Calu3 (cell line): ENCODE measurements around the gene DSP. TPM values are rescaled to one million over a fixed set of nuclear protein-coding genes. Genes with fewer than 3 reads are reported as not detected.

Experiments
- BruUV-seq: library from RNA; stranded (reverse); fragments of 400-500 nt; replicated peaks from 2 replicates; lab custom pipeline; 2021; lab: Mats Ljungman, UMichigan
- CTCF ChIA-PET: fragments of 300-600 bp; sonication (Branson Sonifier 250); formaldehyde crosslinking; loops from one replicate; lab custom pipeline; 2022; ENCODE audit warnings: antibody characterized with exemption; lab: Charles Lee
- DNase-seq: peaks from one replicate; pipeline ENCODE4 v3.0.0; 2022
- H3K27ac Mint-ChIP-seq: one replicate; pipeline ENCODE4 v1.8.0; 2022; ENCODE audit warnings: mixed read lengths; ENCODE audit not compliant: unreplicated experiment
- H3K27me3 Mint-ChIP-seq: one replicate; pipeline ENCODE4 v1.8.0; 2022; ENCODE audit warnings: mixed read lengths; ENCODE audit not compliant: unreplicated experiment
- H3K36me3 Mint-ChIP-seq: one replicate; pipeline ENCODE4 v1.8.0; 2022; ENCODE audit warnings: mild to moderate bottlenecking, moderate library complexity, mixed read lengths; ENCODE audit not compliant: insufficient read depth, unreplicated experiment
- H3K4me1 Mint-ChIP-seq: one replicate; pipeline ENCODE4 v1.8.0; 2022; ENCODE audit warnings: mild to moderate bottlenecking, low read depth, mixed read lengths; ENCODE audit not compliant: unreplicated experiment
- H3K4me3 Mint-ChIP-seq: one replicate; pipeline ENCODE4 v1.8.0; 2022; ENCODE audit warnings: mild to moderate bottlenecking, low read depth, moderate library complexity, mixed read lengths; ENCODE audit not compliant: unreplicated experiment
- H3K9me3 Mint-ChIP-seq: one replicate; pipeline ENCODE4 v1.8.0; 2022; ENCODE audit warnings: low read depth, mixed read lengths; ENCODE audit not compliant: unreplicated experiment
- intact Hi-C: fragments of 100-400 bp; cut with micrococcal nuclease; formaldehyde crosslinking; loops from one replicate; pipeline ENCODE4 v1.10.0; 2022; ENCODE audit not compliant: unreplicated experiment
- total RNA-seq: library from RNA; stranded (reverse); gene quantifications from 2 replicates; pipeline ENCODE4 v1.2.3, GENCODE V29; 2022
- TF ChIP-seq, protein P1 (sequence below): fragments of 200-600 bp; IDR thresholded peaks from one replicate; pipeline ENCODE4 v1.8.0; 2022; ENCODE audit warnings: antibody characterized with exemption; ENCODE audit not compliant: unreplicated experiment

DSP gene
- total RNA-seq, 1 experiment from 2014 or later: 57.7 TPM

DNA sequence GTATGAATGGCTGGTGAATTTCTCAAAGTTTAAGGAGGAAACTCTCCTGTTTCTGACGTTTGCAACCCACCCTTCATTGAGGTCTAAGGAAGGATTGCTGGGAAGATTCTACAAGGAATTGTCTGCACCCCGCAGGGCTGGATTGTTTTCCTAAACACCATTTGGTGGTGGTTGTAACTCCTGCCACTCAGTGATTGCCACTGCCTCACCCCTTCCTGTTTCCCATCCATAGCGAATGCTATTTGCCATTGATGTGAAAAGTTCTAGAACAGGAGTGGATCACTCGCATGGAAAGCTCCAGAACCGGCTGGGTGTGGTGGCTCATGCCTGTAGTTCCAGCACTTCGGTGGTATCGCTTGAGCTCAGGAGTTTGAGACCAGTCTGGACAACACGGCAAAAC, 8.7 kb upstream of the DSP start:
- Mint-ChIP-seq H3K36me3 (no peaks in the 10 kb centered on the region), H3K27me3 (no peaks in the 10 kb centered on the region), H3K27ac (no peak overlapping the region), H3K4me1 (no peaks in the 10 kb centered on the region), H3K4me3 (no peak overlapping the region), H3K9me3 (no peaks in the 10 kb centered on the region)
- CTCF ChIA-PET: interaction anchor here (0.6 kb wide), 1 partner anchor 508 kb away, joined by 3 read pairs; no protein-coding TSS in a partner anchor
- intact Hi-C loops: loop anchor here (5.0 kb wide), 1 partner anchor 51 kb away; no protein-coding TSS in a partner anchor
- BruUV-seq: no TSS peak
- no peak for DNase-seq
- TF ChIP-seq, protein P1, sequence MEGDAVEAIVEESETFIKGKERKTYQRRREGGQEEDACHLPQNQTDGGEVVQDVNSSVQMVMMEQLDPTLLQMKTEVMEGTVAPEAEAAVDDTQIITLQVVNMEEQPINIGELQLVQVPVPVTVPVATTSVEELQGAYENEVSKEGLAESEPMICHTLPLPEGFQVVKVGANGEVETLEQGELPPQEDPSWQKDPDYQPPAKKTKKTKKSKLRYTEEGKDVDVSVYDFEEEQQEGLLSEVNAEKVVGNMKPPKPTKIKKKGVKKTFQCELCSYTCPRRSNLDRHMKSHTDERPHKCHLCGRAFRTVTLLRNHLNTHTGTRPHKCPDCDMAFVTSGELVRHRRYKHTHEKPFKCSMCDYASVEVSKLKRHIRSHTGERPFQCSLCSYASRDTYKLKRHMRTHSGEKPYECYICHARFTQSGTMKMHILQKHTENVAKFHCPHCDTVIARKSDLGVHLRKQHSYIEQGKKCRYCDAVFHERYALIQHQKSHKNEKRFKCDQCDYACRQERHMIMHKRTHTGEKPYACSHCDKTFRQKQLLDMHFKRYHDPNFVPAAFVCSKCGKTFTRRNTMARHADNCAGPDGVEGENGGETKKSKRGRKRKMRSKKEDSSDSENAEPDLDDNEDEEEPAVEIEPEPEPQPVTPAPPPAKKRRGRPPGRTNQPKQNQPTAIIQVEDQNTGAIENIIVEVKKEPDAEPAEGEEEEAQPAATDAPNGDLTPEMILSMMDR: no peak

DNA sequence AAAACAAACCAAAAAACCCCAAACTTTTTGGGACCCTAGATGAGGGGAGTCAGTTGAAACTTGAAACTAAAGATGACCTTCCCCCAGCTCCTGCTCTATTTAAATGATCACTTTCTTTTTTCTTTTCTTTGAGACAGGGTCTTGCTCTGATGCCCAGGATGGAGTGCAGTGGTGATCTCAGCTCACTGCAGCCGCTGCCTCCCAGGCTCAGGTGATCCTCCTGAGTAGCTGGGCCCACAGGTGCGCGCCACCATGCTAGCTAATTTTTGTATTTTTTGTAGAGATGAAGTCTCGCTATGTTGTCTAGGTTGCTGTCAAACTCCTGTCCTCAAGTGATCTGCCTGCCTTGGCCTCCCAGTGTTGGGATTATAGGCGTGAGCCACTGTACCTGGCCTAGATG, 7.3 kb upstream of the DSP start:
- Mint-ChIP-seq H3K4me3 (no peak overlapping the region), H3K36me3 (no peaks in the 10 kb centered on the region), H3K4me1 (no peaks in the 10 kb centered on the region), H3K27me3 (no peaks in the 10 kb centered on the region), H3K9me3 (no peaks in the 10 kb centered on the region), H3K27ac (no peak overlapping the region)
- TF ChIP-seq, protein P1: no peak
- intact Hi-C loops: loop anchor here (5.0 kb wide), 1 partner anchor 52 kb away; no protein-coding TSS in a partner anchor
- BruUV-seq: no TSS peak
- CTCF ChIA-PET: no interaction called here
- no peak for DNase-seq

DNA sequence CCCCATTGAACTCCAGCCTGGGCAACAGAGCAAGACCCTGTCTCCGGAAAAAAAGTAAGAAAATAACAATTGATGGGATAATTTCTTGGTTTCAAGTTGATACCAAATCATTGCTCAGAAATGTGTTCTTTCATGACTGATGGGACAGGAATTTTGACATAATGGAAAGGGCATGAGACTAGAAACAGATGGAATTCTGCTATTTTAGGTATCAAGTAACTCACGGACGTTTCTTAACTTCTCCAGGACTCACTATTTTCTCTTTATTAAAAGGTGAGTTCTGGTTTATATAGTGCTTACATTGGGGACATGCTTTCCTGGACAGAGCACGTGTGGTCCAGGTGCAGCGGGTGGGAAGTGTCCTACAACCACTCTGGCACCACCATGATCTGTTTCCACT, 6.0 kb upstream of the DSP start:
- DNase-seq: no peak
- no peaks in the 10 kb centered on the region for H3K9me3 Mint-ChIP-seq
- no peaks in the 10 kb centered on the region for H3K36me3 Mint-ChIP-seq
- no peak overlapping the region for H3K4me3 Mint-ChIP-seq
- no peaks in the 10 kb centered on the region for H3K27me3 Mint-ChIP-seq
- intact Hi-C loops: no loop called here
- no TSS peak for BruUV-seq
- CTCF ChIA-PET: no interaction called here
- H3K27ac Mint-ChIP-seq: no peak overlapping the region
- TF ChIP-seq, protein P1: no peak
- no peaks in the 10 kb centered on the region for H3K4me1 Mint-ChIP-seq

DNA sequence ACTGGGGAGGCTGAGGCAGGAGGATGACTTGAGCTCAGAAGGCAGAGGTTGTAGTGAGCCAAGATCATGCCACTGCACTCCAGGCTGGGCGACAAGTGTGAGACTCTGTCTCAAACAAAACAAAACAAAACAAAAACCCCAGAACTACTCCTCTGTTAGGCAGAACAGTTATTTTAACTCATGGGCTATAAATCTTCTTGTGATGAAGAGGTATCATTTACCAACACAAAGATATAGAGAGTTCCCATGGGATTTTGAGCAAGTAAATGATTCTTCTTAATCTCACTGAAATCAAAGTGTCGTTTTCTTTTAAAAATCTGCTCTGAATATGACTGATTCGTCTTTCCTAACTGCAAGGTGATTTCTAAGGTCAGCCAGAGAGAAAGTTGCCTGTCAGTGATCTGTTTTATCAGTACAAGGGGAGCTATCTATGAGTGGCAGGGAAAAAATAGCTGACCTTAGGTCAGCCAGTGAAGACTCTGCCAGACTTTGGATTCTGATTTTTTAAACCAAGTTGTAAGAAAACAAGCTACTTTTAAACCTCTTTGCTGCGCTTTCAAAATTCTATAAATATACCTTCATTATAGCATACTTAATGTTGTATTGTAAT, 3.8 kb upstream of the DSP start:
- intact Hi-C loops: no loop called here
- Mint-ChIP-seq H3K4me1 (no peaks in the 10 kb centered on the region), H3K9me3 (no peaks in the 10 kb centered on the region), H3K4me3 (no peak overlapping the region), H3K27me3 (no peaks in the 10 kb centered on the region), H3K36me3 (peaks cover 20% of the 10 kb centered on the region), H3K27ac (no peak overlapping the region)
- BruUV-seq: no TSS peak
- CTCF ChIA-PET: no interaction called here
- no peak for DNase-seq
- TF ChIP-seq, protein P1: no peak
